GM12878 (cell line): ENCODE data around the gene ANO10. TPM values are rescaled to one million over a fixed set of nuclear protein-coding genes. Genes with fewer than 3 reads are reported as not detected.
"Not testable (repeated sequence)": the region's sequence is repeated elsewhere in the genome, so short reads cannot be mapped to it uniquely, and the experiment has no call there.

Experiments used
- ATAC-seq: fragments of 200-7000 bp; cut with Tn5 transposase; 3 replicates; pipeline ENCODE4 v1.9.1; 2020; ENCODE audit warnings: mild to moderate bottlenecking, moderate library complexity
- BruUV-seq: library from RNA; stranded (reverse); fragments of 400-500 nt; replicated peaks from 2 replicates; lab custom pipeline; 2021; lab: Mats Ljungman, UMichigan
- CTCF ChIA-PET: fragments of 300-600 bp; sonication (Branson Sonifier 250); formaldehyde crosslinking; extraction: SDS; loops from one replicate; lab custom pipeline; 2021; ENCODE audit warnings: inconsistent platforms; lab: Yijun Ruan, JAX
- POLR2A ChIA-PET: fragments of 350-600 bp; formaldehyde crosslinking; extraction: SDS; loops from one replicate; lab custom pipeline; 2021; ENCODE audit warnings: inconsistent platforms; lab: Charles Lee
- RAD21 ChIA-PET: fragments of 300-600 bp; sonication (Branson Sonifier 250); formaldehyde crosslinking; loops from one replicate; lab custom pipeline; 2023; ENCODE audit warnings: antibody characterized with exemption; ENCODE audit not compliant: unreplicated experiment; lab: Charles Lee
- SMC1A ChIA-PET: fragments of 300-600 bp; sonication (Branson Sonifier 250); formaldehyde crosslinking; loops from one replicate; lab custom pipeline; 2023; ENCODE audit not compliant: unreplicated experiment, uncharacterized antibody; lab: Charles Lee
- DNase-seq: peaks from one replicate; pipeline ENCODE4 v3.0.0-alpha.2; 2011; ENCODE audit warnings: low read depth, low spot score
- FAIRE-seq: peaks from 3 replicates; lab custom pipeline; 2011; peaks lifted over from hg19 to GRCh38; lab: Jason Lieb, UNC
- H2AFZ ChIP-seq: 2 replicates; pipeline ENCODE4 v1.6.0; 2011; ENCODE audit warnings: low read depth, low read length, control low read depth; ENCODE audit not compliant: control insufficient read depth
- H3K27ac ChIP-seq: 2 replicates; pipeline ENCODE4 v1.5.1; 2011; ENCODE audit warnings: control low read depth; ENCODE audit not compliant: control insufficient read depth, insufficient read depth
- H3K27me3 ChIP-seq, 2 experiments: replicated peaks in 1 of 2; 2 replicates each; pipeline versions ENCODE4 v1.6.0 to v1.6.1; 2011; ENCODE audit warnings: low read length in 1 of 2; ENCODE audit not compliant: control insufficient read depth in 2 of 2, insufficient read depth in 2 of 2
- H3K36me3 ChIP-seq, 2 experiments: 2 replicates each; pipeline ENCODE4 v1.5.1; 2011; ENCODE audit warnings: low read length in 1 of 2; ENCODE audit not compliant: control insufficient read depth in 2 of 2, insufficient read depth in 2 of 2
- H3K4me1 ChIP-seq: 2 replicates; pipeline ENCODE4 v1.6.1; 2011; ENCODE audit warnings: mild to moderate bottlenecking, low read length, moderate library complexity, mixed read lengths; ENCODE audit not compliant: control insufficient read depth, insufficient read depth
- H3K4me2 ChIP-seq: 2 replicates; pipeline ENCODE4 v1.6.0; 2011; ENCODE audit warnings: control low read depth; ENCODE audit not compliant: control insufficient read depth, insufficient read depth
- H3K4me3 ChIP-seq: fragments of 200-600 bp; sonication (generic); 2 replicates; pipeline ENCODE4 v1.5.1; 2016
- H3K79me2 ChIP-seq: 2 replicates; pipeline ENCODE4 v1.6.0; 2011; ENCODE audit warnings: low read length; ENCODE audit not compliant: control insufficient read depth, insufficient read depth
- H3K9ac ChIP-seq: 2 replicates; pipeline ENCODE4 v1.8.0; 2011; ENCODE audit warnings: low read length, control low read depth, mixed read lengths; ENCODE audit not compliant: control insufficient read depth, insufficient read depth
- H3K9me3 ChIP-seq: replicated peaks from 3 replicates; pipeline ENCODE4 v1.5.1; 2011; ENCODE audit warnings: mild to moderate bottlenecking, low read length; ENCODE audit not compliant: control insufficient read depth, insufficient read depth
- H4K20me1 ChIP-seq: 2 replicates; pipeline ENCODE4 v1.6.0; 2011; ENCODE audit not compliant: control insufficient read depth, insufficient read depth
- IRF3 ChIP-seq: fragments of 450-650 bp; IDR thresholded peaks from 2 replicates; pipeline ENCODE4 v1.6.1; 2014; ENCODE audit warnings: mild to moderate bottlenecking
- MLLT1 ChIP-seq: fragments of 450-650 bp; IDR thresholded peaks from 2 replicates; pipeline ENCODE4 v1.6.1; 2016; ENCODE audit warnings: mild to moderate bottlenecking
- RBBP5 ChIP-seq: fragments of 200-600 bp; sonication (generic); conservative IDR thresholded peaks from 2 replicates; pipeline ENCODE4 v1.6.1; 2016
- WGBS: methylation state at CpG from one replicate; pipeline ENCODE4 v1.1.6; 2016; ENCODE audit warnings: low lambda C conversion rate; ENCODE audit not compliant: insufficient replicate concordance, insufficient coverage; ENCODE audit errors: missing lambda C conversion rate; 5-methylcytosine and 5-hydroxymethylcytosine counted together
- in situ Hi-C: fragments of 300-500 bp; cut with MboI; formaldehyde crosslinking; loops from 9 replicates; pipeline ENCODE4 v1.14.3; 2018; ENCODE audit warnings: mixed read lengths
- intact Hi-C: fragments of 100-400 bp; cut with micrococcal nuclease; formaldehyde crosslinking; loops from one replicate; pipeline ENCODE4 v1.14.2; 2022; ENCODE audit not compliant: unreplicated experiment
- polyA plus RNA-seq, 11 experiments: library from polyadenylated mRNA; depleted of rRNA in 4 of 11; unstranded in 6 of 11; stranded (reverse) in 5 of 11; fragments of >200 nt; fragmentation: Nextera tagmentation in 4 of 11; fragmentation: Illumina TruSeq in 1 of 11; extraction: Ambion mirVana in 4 of 11; extraction: Trizol in 1 of 11; gene quantifications; 1 replicate in 1 of 11; 2 replicates in 10 of 11; pipeline versions ENCODE4 v1.2.1 to v1.2.3, GENCODE V29; 2011 to 2016; ENCODE audit warnings: inconsistent platforms in 2 of 11, missing spikeins in 2 of 11, low read depth in 1 of 11
- total RNA-seq, 4 experiments: library from RNA; depleted of rRNA in 3 of 4; stranded (reverse); fragments of >200 nt in 3 of 4; fragmentation: Illumina TruSeq in 1 of 4; extraction: Trizol in 1 of 4; gene quantifications; 2 replicates each; pipeline versions ENCODE4 v1.2.1 to v1.2.3, GENCODE V29; 2013 to 2021

Gene ANO10
- total and polyA plus RNA-seq, 10 of the 15 experiments (the other 5 are each of a cell fraction or from before 2014, with no cell fraction given): 0.29 to 21.9 (median 1.6) TPM

DNA sequence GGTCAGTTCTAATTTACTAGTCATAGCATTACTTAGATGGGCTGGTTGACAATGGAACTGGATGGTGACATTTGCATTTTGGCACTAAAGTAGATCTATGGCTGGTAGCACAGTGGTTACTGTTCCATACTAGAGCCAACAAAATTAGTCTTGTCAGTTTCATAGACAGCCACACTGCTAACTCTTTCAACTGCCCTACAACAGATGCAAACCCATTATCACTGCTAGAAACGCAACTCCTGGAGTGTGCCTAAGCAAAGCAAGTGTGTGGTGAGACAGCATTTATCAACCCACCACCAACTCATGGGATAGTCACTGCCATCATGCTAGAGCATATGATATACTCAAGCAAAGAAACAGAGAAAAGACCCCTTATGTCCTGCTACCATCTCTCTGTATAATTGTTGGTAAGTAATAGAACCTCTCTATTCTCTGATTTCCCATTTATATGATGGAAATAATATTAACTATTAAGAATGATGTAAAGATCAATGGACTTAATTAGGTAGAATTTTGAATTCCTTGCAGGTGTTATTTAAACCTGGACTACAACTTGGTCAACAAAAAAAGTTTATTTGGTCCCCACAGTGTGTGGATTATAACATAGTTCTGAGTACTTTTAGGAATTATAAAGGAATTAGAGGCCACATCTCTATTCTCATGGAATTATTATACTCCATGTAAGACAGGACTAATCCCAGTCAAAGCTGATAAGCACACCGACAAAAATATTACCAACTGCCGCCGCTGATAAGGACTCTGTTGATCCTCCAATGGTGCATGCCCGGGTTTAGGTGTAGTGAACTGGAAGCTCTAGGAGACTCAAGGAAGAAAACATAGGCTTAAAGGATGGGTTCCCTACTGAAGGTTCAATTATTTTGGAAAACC is 49.1 kb upstream of the ANO10 start (continued):
- TF ChIP-seq IRF3: no peak
- TF ChIP-seq RBBP5: no peak
- no peak for TF ChIP-seq MLLT1

DNA sequence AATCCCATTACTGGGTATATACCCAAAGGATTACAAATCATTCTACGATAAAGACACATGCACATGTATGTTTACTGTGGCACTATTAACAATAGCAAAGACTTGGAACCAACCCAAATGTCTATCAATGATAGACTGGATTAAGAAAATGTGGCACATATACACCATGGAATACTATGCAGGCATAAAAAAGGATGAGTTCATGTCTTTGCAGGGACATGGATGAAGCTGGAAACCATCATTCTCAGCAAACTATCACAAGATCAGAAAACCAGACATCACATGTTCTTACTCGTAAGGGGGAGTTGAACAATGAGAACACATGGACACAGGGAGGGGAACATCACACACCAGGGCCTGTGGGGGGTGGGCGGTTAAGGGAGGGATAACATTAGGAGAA is 43.2 kb upstream of the ANO10 start:
- POLR2A ChIA-PET, ATAC-seq, H3K27ac ChIP-seq, H3K36me3 ChIP-seq, in situ Hi-C loops, H3K4me3 ChIP-seq, H3K27me3 ChIP-seq, FAIRE-seq, H3K9me3 ChIP-seq, H3K4me1 ChIP-seq, H4K20me1 ChIP-seq, BruUV-seq, H3K4me2 ChIP-seq, RAD21 ChIA-PET, H3K9ac ChIP-seq, SMC1A ChIA-PET, CTCF ChIA-PET, H3K79me2 ChIP-seq, DNase-seq, H2AFZ ChIP-seq, intact Hi-C loops: not testable (repeated sequence)
- 67% methylated on average over 3 of the region's 3 CpGs for WGBS

DNA sequence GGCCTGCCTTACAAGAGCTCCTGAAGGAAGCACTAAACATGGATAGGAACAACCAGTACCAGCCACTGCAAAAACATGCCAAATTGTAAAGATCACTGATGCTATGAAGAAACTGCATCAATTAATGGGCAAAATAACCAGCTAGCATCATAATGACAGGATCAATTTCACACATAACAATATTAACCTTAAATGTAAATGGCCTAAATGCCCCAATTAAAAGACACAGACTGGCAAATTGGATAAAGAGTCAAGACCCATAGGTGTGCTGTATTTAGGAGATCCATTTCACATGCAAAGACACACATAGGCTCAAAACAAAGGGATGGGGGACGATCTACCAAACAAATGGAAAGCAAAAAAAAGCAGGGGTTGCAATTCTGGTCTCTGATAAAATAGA is 39.6 kb upstream of the ANO10 start:
- CTCF ChIA-PET, in situ Hi-C loops, SMC1A ChIA-PET, FAIRE-seq, H3K9me3 ChIP-seq, H3K4me2 ChIP-seq, H2AFZ ChIP-seq, BruUV-seq, H4K20me1 ChIP-seq, H3K4me3 ChIP-seq, RAD21 ChIA-PET, intact Hi-C loops, ATAC-seq, H3K4me1 ChIP-seq, H3K27ac ChIP-seq, DNase-seq, POLR2A ChIA-PET, H3K36me3 ChIP-seq, H3K79me2 ChIP-seq, H3K27me3 ChIP-seq, H3K9ac ChIP-seq: not testable (repeated sequence)
- WGBS: 0% methylated on average over 1 of the region's 1 CpG
